ENCODE measurements around the gene ATP2B3. TPM values are rescaled to one million over a fixed set of nuclear protein-coding genes. Genes with fewer than 3 reads are reported as not detected.

The ATP2B3 gene
- total RNA-seq, 1 experiment from 2014 or later: 0.35 TPM

- Histone ChIP-seq H3K9me3 (ENCODE audit: control insufficient read depth, low read depth, low read length) (peaks cover 40% of the 10 kb centered on the region), H3K27me3 (ENCODE audit: insufficient read depth, low read length) (no peaks in the 10 kb centered on the region), H2BK12ac (ENCODE audit: insufficient read length, low read depth, low read length) (no peak overlapping the region), H4K5ac (ENCODE audit: insufficient read length, low read depth, low read length) (no peak overlapping the region), H4K91ac (ENCODE audit: insufficient read length, low read depth, low read length) (no peak overlapping the region), H2BK5ac (ENCODE audit: insufficient read length, low read length) (no peak overlapping the region), H3K23me2 (ENCODE audit: insufficient read length, low read depth, low read length, poor library complexity, severe bottlenecking) (peaks cover 14% of the 10 kb centered on the region), H2AFZ (ENCODE audit: low read length) (no peak overlapping the region), H2BK20ac (ENCODE audit: low read depth, low read length, poor library complexity, severe bottlenecking) (no peak overlapping the region), H3K4ac (ENCODE audit: low read depth, low read length) (no peak overlapping the region), H3K18ac (ENCODE audit: insufficient read length, low read depth, low read length) (no peak overlapping the region), H3T11ph (ENCODE audit: low read length) (no peak overlapping the region), H2BK120ac (ENCODE audit: low read depth, low read length, poor library complexity, severe bottlenecking) (no peak overlapping the region), H2BK15ac (ENCODE audit: low read depth, low read length) (no peak overlapping the region), H3K9ac (ENCODE audit: extremely low read depth, insufficient read length, low read length) (no peak overlapping the region), H3K79me2 (ENCODE audit: insufficient read depth, low read length) (no peaks in the 10 kb centered on the region), H4K8ac (replicated peaks; ENCODE audit: insufficient read length, low read depth, low read length) (no peak overlapping the region), H3K27ac (ENCODE audit: insufficient read length, low read depth, low read length) (no peak overlapping the region), H3K14ac (ENCODE audit: insufficient read depth, low read length) (no peak overlapping the region), H3K4me2 (ENCODE audit: insufficient read depth, insufficient read length, low read length) (no peak overlapping the region), H3K79me1 (ENCODE audit: insufficient read depth, low read depth, low read length, poor library complexity, severe bottlenecking) (no peaks in the 10 kb centered on the region), H3K23ac (ENCODE audit: insufficient read length, low read depth, low read length) (no peak overlapping the region), H4K20me1 (ENCODE audit: control insufficient read depth, insufficient read depth, insufficient read length) (peaks cover 2% of the 10 kb centered on the region), H2AK5ac (ENCODE audit: insufficient read length, low read length) (no peak overlapping the region), H3K56ac (ENCODE audit: insufficient read length, low read depth, low read length) (no peak overlapping the region), H3K4me1 (ENCODE audit: insufficient read depth, low read length) (no peaks in the 10 kb centered on the region)
- H3K9me3 Mint-ChIP-seq: peaks cover 77% of the 10 kb centered on the region in 2 experiments
- H3K4me3 Mint-ChIP-seq: peak overlapping the region in 1 of 2 experiments; percentile 76; a peak in 1 of 5 replicates
- no peak for DNase-seq
- H3K27ac Mint-ChIP-seq: no peak overlapping the region
- H3K4me1 Mint-ChIP-seq: peaks cover 8 to 10% of the 10 kb centered on the region in 2 experiments
- TF ChIP-seq CTCF (conservative IDR thresholded peaks at IDR 0.05): no peak
- no CpG with 5 or more reads among the region's 6 CpGs for WGBS (ENCODE audit: extremely low coverage, insufficient read length, low lambda C conversion rate)
- peaks cover 21 to 37% (median 35%) of the 10 kb centered on the region in 3 experiments for H3K36me3 Mint-ChIP-seq (ENCODE audit: insufficient read depth in 1 of 3, low read depth in 3 of 3)
- H3K27me3 Mint-ChIP-seq (ENCODE audit: low read depth): peaks cover 12% of the 10 kb centered on the region
Measured at GRCh38 chrX:153596981-153597750, 79.7 kb downstream of the ATP2B3 start.

Measured in H9 (cell line).